Measurements from ENCODE around the gene RASL11B.

- TF ChIP-seq POLR2A (IDR thresholded peaks at IDR 0.05; ENCODE audit: low read depth, low read length) = no peak
- no peak for TF ChIP-seq EZH2 (IDR thresholded peaks at IDR 0.05; ENCODE audit: borderline replicate concordance, control insufficient read depth, low read depth, low read length)
- no peak for TF ChIP-seq CTCF (IDR thresholded peaks at IDR 0.05 in 2 of 3, conservative IDR thresholded peaks at IDR 0.05 in 1 of 3; ENCODE audit: control insufficient read depth in 2 of 3, extremely low read depth in 1 of 3, insufficient read depth in 1 of 3, low read depth in 3 of 3, low read length in 3 of 3)
- TF ChIP-seq TCF12 (IDR thresholded peaks at IDR 0.05; ENCODE audit: low read depth, low read length) = no peak
- no peak for TF ChIP-seq REST (IDR thresholded peaks at IDR 0.05; ENCODE audit: low read depth, low read length)
- no peak for TF ChIP-seq EED (IDR thresholded peaks at IDR 0.05; ENCODE audit: low read depth)
- no peak for TF ChIP-seq RBBP5 (conservative IDR thresholded peaks at IDR 0.05)
- TF ChIP-seq JUND (IDR thresholded peaks at IDR 0.05; ENCODE audit: low read depth, low read length) = no peak
- TF ChIP-seq, protein P1, sequence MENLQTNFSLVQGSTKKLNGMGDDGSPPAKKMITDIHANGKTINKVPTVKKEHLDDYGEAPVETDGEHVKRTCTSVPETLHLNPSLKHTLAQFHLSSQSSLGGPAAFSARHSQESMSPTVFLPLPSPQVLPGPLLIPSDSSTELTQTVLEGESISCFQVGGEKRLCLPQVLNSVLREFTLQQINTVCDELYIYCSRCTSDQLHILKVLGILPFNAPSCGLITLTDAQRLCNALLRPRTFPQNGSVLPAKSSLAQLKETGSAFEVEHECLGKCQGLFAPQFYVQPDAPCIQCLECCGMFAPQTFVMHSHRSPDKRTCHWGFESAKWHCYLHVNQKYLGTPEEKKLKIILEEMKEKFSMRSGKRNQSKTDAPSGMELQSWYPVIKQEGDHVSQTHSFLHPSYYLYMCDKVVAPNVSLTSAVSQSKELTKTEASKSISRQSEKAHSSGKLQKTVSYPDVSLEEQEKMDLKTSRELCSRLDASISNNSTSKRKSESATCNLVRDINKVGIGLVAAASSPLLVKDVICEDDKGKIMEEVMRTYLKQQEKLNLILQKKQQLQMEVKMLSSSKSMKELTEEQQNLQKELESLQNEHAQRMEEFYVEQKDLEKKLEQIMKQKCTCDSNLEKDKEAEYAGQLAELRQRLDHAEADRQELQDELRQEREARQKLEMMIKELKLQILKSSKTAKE (IDR thresholded peaks at IDR 0.05; ENCODE audit: low read depth, poor library complexity, severe bottlenecking) = no peak
Observed at GRCh38 chr4:52889354-52889753, 27.2 kb downstream of the RASL11B start.
